ENCODE results near the gene SLC10A3.

The SLC10A3 gene

DNA sequence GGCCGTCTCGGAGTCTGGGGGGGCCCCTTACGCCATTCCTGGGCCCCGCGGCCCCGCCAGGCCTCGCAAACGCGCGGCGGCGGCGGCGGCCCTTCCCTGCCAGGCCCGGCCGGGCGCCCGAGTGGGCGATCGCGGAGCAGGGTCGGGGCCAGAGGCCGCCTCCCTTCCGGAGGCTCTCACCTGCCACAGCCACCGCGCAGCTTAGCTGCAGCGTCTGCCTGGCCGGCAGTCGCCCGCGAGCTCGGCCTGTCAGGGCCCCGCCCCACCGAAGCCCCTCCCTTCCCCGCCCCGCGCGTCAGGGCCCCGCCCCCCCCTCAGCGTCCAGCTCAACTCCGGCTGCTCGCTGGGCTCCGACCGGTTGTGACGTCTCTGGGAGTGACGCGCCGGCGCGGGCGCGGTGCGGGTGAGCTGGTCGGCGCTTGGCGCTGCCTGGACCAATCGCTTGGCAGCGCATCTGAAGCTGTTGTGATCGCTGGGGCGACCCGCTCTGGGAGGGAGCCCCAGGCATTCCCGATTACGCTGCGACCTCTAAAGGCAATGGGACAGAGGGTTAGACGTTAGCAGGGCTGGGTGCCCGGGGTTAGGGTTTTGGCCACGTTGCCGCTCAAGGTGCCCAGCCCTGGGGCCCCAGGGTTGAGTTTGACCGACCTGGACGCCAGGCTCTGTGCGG is at the start of gene SLC10A3:
TSS of gene SLC10A3 (minus strand) at position 216 of the 670 bp plus-strand sequence. CDS start 1,689 bp downstream, outside the sequence.
- Histone ChIP-seq H3K27ac (peak within 1 kb of the TSS; percentile 64; the same call in 1 of the 2 replicates), H3K9ac (ENCODE audit: insufficient read length) (peak within 1 kb of the TSS; percentile 77), H3K36me3 (ENCODE audit: insufficient read depth, low read length) (no peaks in the 10 kb centered on the region; the same call in 1 of the 2 replicates), H3K9me3 (ENCODE audit: low read depth, low read length) (no peaks in the 10 kb centered on the region), H3K4me3 (peak within 1 kb of the TSS; percentile 79)
- DNase-seq (ENCODE audit: low read depth, low spot score): peak; percentile 22
- TF ChIP-seq FOXP2 (optimal IDR thresholded peaks at IDR 0.05; ENCODE audit: control extremely low read depth, extremely low read length, insufficient read depth): no peak
- TF ChIP-seq POLR2AphosphoS5 (IDR thresholded peaks at IDR 0.05; ENCODE audit: borderline replicate concordance, low read depth, low read length): peak; percentile 72; the same call in 1 of the 2 replicates
- no peak for TF ChIP-seq EZH2 (IDR thresholded peaks at IDR 0.05)

DNA sequence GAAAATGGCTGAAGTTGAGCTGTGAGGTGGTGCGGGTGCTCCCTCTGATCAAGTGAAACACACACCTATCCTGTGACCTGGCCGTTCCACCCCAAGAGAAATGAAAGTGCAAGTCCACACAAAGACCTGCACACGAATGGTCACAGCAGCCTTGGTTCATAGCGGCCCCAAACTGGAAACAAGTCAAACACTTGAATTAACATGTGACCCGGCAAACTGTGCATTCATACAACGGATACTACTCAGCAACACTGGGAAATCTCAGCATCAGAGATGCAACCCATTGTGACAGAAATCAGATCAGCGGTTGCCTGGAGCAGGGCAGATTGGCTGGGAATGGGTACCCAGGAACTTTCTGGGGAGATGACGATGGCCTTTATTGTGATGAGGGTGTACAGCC is 48.6 kb upstream of the SLC10A3 start:
- no peak overlapping the region for H3K9ac ChIP-seq (ENCODE audit: insufficient read length)
- H3K9me3 ChIP-seq (ENCODE audit: low read depth, low read length): no peaks in the 10 kb centered on the region
- no peak for DNase-seq (ENCODE audit: low read depth, low spot score)
- TF ChIP-seq FOXP2 (optimal IDR thresholded peaks at IDR 0.05; ENCODE audit: control extremely low read depth, extremely low read length, insufficient read depth): no peak
- no peak overlapping the region for H3K27ac ChIP-seq
- no peak overlapping the region for H3K4me3 ChIP-seq
- peaks cover 8% of the 10 kb centered on the region; the same call in 1 of the 2 replicates for H3K36me3 ChIP-seq (ENCODE audit: insufficient read depth, low read length)

- no peak for DNase-seq (ENCODE audit: low read depth, low spot score)
- Histone ChIP-seq H3K9me3 (ENCODE audit: low read depth, low read length) (no peaks in the 10 kb centered on the region), H3K36me3 (ENCODE audit: insufficient read depth, low read length) (peaks cover 21% of the 10 kb centered on the region; the same call in 1 of the 2 replicates), H3K4me3 (no peak overlapping the region), H3K27ac (no peak overlapping the region), H3K9ac (ENCODE audit: insufficient read length) (no peak overlapping the region)
- no peak for TF ChIP-seq POLR2AphosphoS5 (IDR thresholded peaks at IDR 0.05; ENCODE audit: borderline replicate concordance, low read depth, low read length)
- TF ChIP-seq FOXP2 (optimal IDR thresholded peaks at IDR 0.05; ENCODE audit: control extremely low read depth, extremely low read length, insufficient read depth): no peak
- no peak for TF ChIP-seq EZH2 (IDR thresholded peaks at IDR 0.05)
Measured at GRCh38 chrX:154535892-154536291, 45.5 kb upstream of the SLC10A3 start.

GRCh38 chrX:154534526-154535322 is 44.3 kb upstream of the SLC10A3 start:
- Histone ChIP-seq H3K9me3 (ENCODE audit: low read depth, low read length) (no peaks in the 10 kb centered on the region), H3K27ac (no peak overlapping the region), H3K36me3 (ENCODE audit: insufficient read depth, low read length) (peaks cover 21% of the 10 kb centered on the region; the same call in 1 of the 2 replicates), H3K9ac (ENCODE audit: insufficient read length) (no peak overlapping the region), H3K4me3 (no peak overlapping the region)
- TF ChIP-seq EZH2 (IDR thresholded peaks at IDR 0.05) (no peak), FOXP2 (optimal IDR thresholded peaks at IDR 0.05; ENCODE audit: control extremely low read depth, extremely low read length, insufficient read depth) (no peak), POLR2AphosphoS5 (IDR thresholded peaks at IDR 0.05; ENCODE audit: borderline replicate concordance, low read depth, low read length) (no peak)
- no peak for DNase-seq (ENCODE audit: low read depth, low spot score)

DNA sequence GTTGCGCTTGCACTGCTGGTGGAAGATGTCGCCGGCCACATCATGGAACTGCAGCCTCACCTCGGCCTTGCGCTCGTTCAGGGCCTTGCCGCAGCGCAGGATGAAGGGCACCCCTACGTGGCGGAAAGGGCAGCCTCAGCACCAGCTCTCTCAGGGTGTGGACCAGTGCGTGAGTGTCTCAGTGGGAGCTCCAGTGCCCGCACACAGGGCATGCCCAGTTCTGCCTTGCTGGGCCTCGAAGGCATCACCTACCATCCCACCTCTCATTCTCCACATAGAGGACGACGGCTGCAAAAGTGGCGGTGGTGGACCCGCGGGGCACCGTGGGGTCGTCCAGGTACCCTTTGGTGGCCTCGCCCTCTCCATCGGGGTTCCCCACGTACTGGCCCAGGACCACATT is 42.3 kb upstream of the SLC10A3 start:
- Histone ChIP-seq H3K4me3 (no peak overlapping the region), H3K27ac (no peak overlapping the region), H3K9ac (ENCODE audit: insufficient read length) (no peak overlapping the region), H3K36me3 (ENCODE audit: insufficient read depth, low read length) (peaks cover 21% of the 10 kb centered on the region; the same call in 1 of the 2 replicates), H3K9me3 (ENCODE audit: low read depth, low read length) (no peaks in the 10 kb centered on the region)
- TF ChIP-seq POLR2AphosphoS5 (IDR thresholded peaks at IDR 0.05; ENCODE audit: borderline replicate concordance, low read depth, low read length): no peak
- TF ChIP-seq EZH2 (IDR thresholded peaks at IDR 0.05): no peak
- no peak for TF ChIP-seq FOXP2 (optimal IDR thresholded peaks at IDR 0.05; ENCODE audit: control extremely low read depth, extremely low read length, insufficient read depth)
- no peak for DNase-seq (ENCODE audit: low read depth, low spot score)

DNA sequence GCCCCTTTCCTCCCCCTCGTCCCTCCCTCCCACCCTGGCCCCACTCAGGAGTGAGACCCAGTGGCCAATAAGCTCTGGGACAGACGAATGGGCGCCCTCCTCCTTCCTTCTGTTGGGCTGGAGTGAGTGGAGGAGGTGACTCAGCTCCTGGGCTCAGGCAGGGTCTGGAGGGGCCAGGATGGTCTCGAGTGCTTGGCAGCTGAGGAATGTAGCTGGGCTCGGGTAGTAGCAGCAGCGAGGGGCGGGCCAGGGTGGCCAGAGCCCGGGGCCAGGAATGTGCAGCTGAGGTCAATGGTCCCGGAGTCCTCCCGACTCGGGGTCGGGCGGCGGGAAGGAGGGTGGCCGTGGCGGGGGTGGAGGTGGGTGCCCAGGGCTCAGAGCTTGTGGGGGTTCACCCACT is 41.2 kb upstream of the SLC10A3 start:
- TF ChIP-seq FOXP2 (optimal IDR thresholded peaks at IDR 0.05; ENCODE audit: control extremely low read depth, extremely low read length, insufficient read depth) (no peak), EZH2 (IDR thresholded peaks at IDR 0.05) (no peak), POLR2AphosphoS5 (IDR thresholded peaks at IDR 0.05; ENCODE audit: borderline replicate concordance, low read depth, low read length) (no peak)
- H3K9me3 ChIP-seq (ENCODE audit: low read depth, low read length): no peaks in the 10 kb centered on the region

GRCh38 chrX:154530286-154530685 is 39.9 kb upstream of the SLC10A3 start:
- no peaks in the 10 kb centered on the region for H3K9me3 ChIP-seq (ENCODE audit: low read depth, low read length)
- no peak for DNase-seq (ENCODE audit: low read depth, low spot score)
- TF ChIP-seq EZH2 (IDR thresholded peaks at IDR 0.05): no peak
- TF ChIP-seq FOXP2 (optimal IDR thresholded peaks at IDR 0.05; ENCODE audit: control extremely low read depth, extremely low read length, insufficient read depth): no peak
- TF ChIP-seq POLR2AphosphoS5 (IDR thresholded peaks at IDR 0.05; ENCODE audit: borderline replicate concordance, low read depth, low read length): no peak

More for the DNA sequence above, 41.2 kb upstream of the SLC10A3 start:
- no peak for DNase-seq (ENCODE audit: low read depth, low spot score)
- Histone ChIP-seq H3K27ac (no peak overlapping the region), H3K36me3 (ENCODE audit: insufficient read depth, low read length) (peaks cover 21% of the 10 kb centered on the region; the same call in 1 of the 2 replicates), H3K9ac (ENCODE audit: insufficient read length) (no peak overlapping the region), H3K4me3 (no peak overlapping the region)

GRCh38 chrX:154529206-154529612 is 38.8 kb upstream of the SLC10A3 start:
- Histone ChIP-seq H3K9ac (ENCODE audit: insufficient read length) (no peak overlapping the region), H3K27ac (no peak overlapping the region), H3K9me3 (ENCODE audit: low read depth, low read length) (no peaks in the 10 kb centered on the region), H3K4me3 (no peak overlapping the region), H3K36me3 (ENCODE audit: insufficient read depth, low read length) (peaks cover 14% of the 10 kb centered on the region; the same call in 1 of the 2 replicates)
- no peak for DNase-seq (ENCODE audit: low read depth, low spot score)
- TF ChIP-seq EZH2 (IDR thresholded peaks at IDR 0.05): no peak
- no peak for TF ChIP-seq FOXP2 (optimal IDR thresholded peaks at IDR 0.05; ENCODE audit: control extremely low read depth, extremely low read length, insufficient read depth)
- TF ChIP-seq POLR2AphosphoS5 (IDR thresholded peaks at IDR 0.05; ENCODE audit: borderline replicate concordance, low read depth, low read length): no peak

More at GRCh38 chrX:154530286-154530685, 39.9 kb upstream of the SLC10A3 start:
- no peak overlapping the region for H3K27ac ChIP-seq
- no peak overlapping the region for H3K9ac ChIP-seq (ENCODE audit: insufficient read length)
- no peak overlapping the region for H3K4me3 ChIP-seq
- peaks cover 20% of the 10 kb centered on the region; the same call in 1 of the 2 replicates for H3K36me3 ChIP-seq (ENCODE audit: insufficient read depth, low read length)

Measured in SK-N-MC (cell line).